Lower leg skin (tissue), 3 donors: ENCODE data around the gene NOL7.

Source experiments
- POLR2A ChIP-seq, 2 donors: fragments of 450-650 bp; IDR thresholded peaks; one replicate each; pipeline ENCODE4 v1.6.1; 2016 to 2017; ENCODE audit warnings: antibody characterized with exemption in 2 of 2, mild to moderate bottlenecking in 1 of 2, moderate library complexity in 1 of 2
- TF ChIP-seq, protein P1 (sequence below), 3 donors: fragments of 450-650 bp; IDR thresholded peaks; one replicate each; pipeline ENCODE4 v1.5.1; 2016; ENCODE audit warnings: antibody characterized with exemption in 3 of 3, mild to moderate bottlenecking in 3 of 3, moderate library complexity in 2 of 3

DNA sequence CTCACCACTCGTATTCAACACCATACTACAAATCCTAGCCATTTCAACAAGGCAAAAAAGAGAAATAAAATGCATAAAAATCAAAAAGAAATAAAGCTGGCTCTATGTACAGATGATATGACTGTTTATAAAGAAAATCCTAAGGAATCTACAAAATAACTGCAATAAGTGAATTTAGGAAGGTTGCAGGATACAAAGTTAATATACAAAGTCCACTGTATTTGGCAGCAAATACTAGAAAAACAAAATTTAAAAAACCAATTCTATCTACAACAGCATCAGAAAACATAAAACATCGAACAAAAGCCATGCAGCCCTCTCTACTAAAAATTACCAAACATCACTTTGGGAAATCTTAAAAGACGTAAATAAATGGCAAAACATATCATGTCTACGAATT is 48.9 kb downstream of the NOL7 start:
- TF ChIP-seq, protein P1, sequence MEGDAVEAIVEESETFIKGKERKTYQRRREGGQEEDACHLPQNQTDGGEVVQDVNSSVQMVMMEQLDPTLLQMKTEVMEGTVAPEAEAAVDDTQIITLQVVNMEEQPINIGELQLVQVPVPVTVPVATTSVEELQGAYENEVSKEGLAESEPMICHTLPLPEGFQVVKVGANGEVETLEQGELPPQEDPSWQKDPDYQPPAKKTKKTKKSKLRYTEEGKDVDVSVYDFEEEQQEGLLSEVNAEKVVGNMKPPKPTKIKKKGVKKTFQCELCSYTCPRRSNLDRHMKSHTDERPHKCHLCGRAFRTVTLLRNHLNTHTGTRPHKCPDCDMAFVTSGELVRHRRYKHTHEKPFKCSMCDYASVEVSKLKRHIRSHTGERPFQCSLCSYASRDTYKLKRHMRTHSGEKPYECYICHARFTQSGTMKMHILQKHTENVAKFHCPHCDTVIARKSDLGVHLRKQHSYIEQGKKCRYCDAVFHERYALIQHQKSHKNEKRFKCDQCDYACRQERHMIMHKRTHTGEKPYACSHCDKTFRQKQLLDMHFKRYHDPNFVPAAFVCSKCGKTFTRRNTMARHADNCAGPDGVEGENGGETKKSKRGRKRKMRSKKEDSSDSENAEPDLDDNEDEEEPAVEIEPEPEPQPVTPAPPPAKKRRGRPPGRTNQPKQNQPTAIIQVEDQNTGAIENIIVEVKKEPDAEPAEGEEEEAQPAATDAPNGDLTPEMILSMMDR (IDR thresholded peaks at IDR 0.05), result no peak
- TF ChIP-seq POLR2A (IDR thresholded peaks at IDR 0.05), result no peak
